HG03442 (cell line): Measurements from ENCODE around the gene ZDHHC1.
"Not testable (repeated sequence)": the region's sequence is repeated elsewhere in the genome, so short reads cannot be mapped to it uniquely, and the experiment has no call there.

Source experiments
- ATAC-seq: cut with Tn5 transposase; IDR thresholded peaks from one replicate; pipeline ENCODE4 v1.9.1; 2021; ENCODE audit warnings: mild to moderate bottlenecking, moderate library complexity; ENCODE audit not compliant: unreplicated experiment

ZDHHC1 gene

GRCh38 chr16:67431775-67432505 lies 15.7 kb upstream of the ZDHHC1 start:
- ATAC-seq, result no peak

GRCh38 chr16:67430977-67431774 lies 14.9 kb upstream of the ZDHHC1 start, which contains the start of gene HSD11B2:
TSS of gene HSD11B2 (plus strand) at chr16:67431121. CDS start at chr16:67431249, 128 bp downstream.
- no peak for ATAC-seq

- no peak for ATAC-seq
Measured at GRCh38 chr16:67430504-67430976, 14.3 kb upstream of the ZDHHC1 start.

- no peak for ATAC-seq
Measured at GRCh38 chr16:67429799-67430503, 13.7 kb upstream of the ZDHHC1 start.

- no peak for ATAC-seq
Measured at GRCh38 chr16:67429053-67429798, 12.9 kb upstream of the ZDHHC1 start.

GRCh38 chr16:67428146-67428731 lies 12.0 kb upstream of the ZDHHC1 start:
- ATAC-seq, result no peak

GRCh38 chr16:67426950-67427349 lies 10.7 kb upstream of the ZDHHC1 start:
- no peak for ATAC-seq

GRCh38 chr16:67426022-67426421 lies 9.7 kb upstream of the ZDHHC1 start:
- no peak for ATAC-seq

GRCh38 chr16:67425580-67425979 lies 9.3 kb upstream of the ZDHHC1 start:
- no peak for ATAC-seq

GRCh38 chr16:67425061-67425460 lies 8.8 kb upstream of the ZDHHC1 start:
- ATAC-seq, result no peak

GRCh38 chr16:67424261-67424615 lies 8.0 kb upstream of the ZDHHC1 start:
- ATAC-seq, result no peak

- no peak for ATAC-seq
Measured at GRCh38 chr16:67423611-67424260, 7.5 kb upstream of the ZDHHC1 start.

- ATAC-seq, result no peak
Measured at GRCh38 chr16:67423015-67423414, 6.7 kb upstream of the ZDHHC1 start.

GRCh38 chr16:67421030-67421429 lies 4.8 kb upstream of the ZDHHC1 start:
- no peak for ATAC-seq

GRCh38 chr16:67419931-67420330 lies 3.7 kb upstream of the ZDHHC1 start:
- no peak for ATAC-seq

GRCh38 chr16:67419502-67419901 lies 3.2 kb upstream of the ZDHHC1 start:
- no peak for ATAC-seq

GRCh38 chr16:67417333-67418061 lies 1.2 kb upstream of the ZDHHC1 start:
- no peak for ATAC-seq

GRCh38 chr16:67415421-67415820 lies 856 bp downstream of the ZDHHC1 start:
- ATAC-seq, result not testable (repeated sequence)
